MM.1S (cell line): ENCODE results near the gene SLC39A9.

Experiments
- DNase-seq: peaks from one replicate; pipeline ENCODE4 v3.0.0-alpha.2; 2015
- H2AFZ ChIP-seq: fragments of 300-600 bp; sonication (generic); 2 replicates; pipeline ENCODE4 v1.6.0; 2016; ENCODE audit warnings: antibody characterized with exemption, low read length
- H3F3A ChIP-seq: fragments of 300-600 bp; sonication (generic); 2 replicates; pipeline ENCODE4 v1.6.1; 2016; ENCODE audit warnings: mild to moderate bottlenecking, antibody characterized with exemption, low read length, moderate library complexity, mixed read lengths; ENCODE audit not compliant: insufficient read depth
- H3K27ac ChIP-seq: fragments of 300-600 bp; sonication (generic); 2 replicates; pipeline ENCODE4 v1.5.1; 2016; ENCODE audit warnings: mild to moderate bottlenecking, low read length
- H3K27me3 ChIP-seq: fragments of 300-600 bp; sonication (generic); replicated peaks from 2 replicates; pipeline ENCODE4 v1.6.0; 2016; ENCODE audit warnings: low read length; ENCODE audit not compliant: insufficient read depth
- H3K36me3 ChIP-seq: fragments of 300-600 bp; sonication (generic); replicated peaks from 2 replicates; pipeline ENCODE4 v1.6.1; 2016; ENCODE audit warnings: mild to moderate bottlenecking, low read length, mixed read lengths; ENCODE audit not compliant: insufficient read depth
- H3K4me1 ChIP-seq: fragments of 300-600 bp; sonication (generic); 2 replicates; pipeline ENCODE4 v1.6.1; 2016; ENCODE audit warnings: low read length, mixed read lengths
- H3K4me2 ChIP-seq: fragments of 300-600 bp; sonication (generic); 2 replicates; pipeline ENCODE4 v1.6.0; 2016; ENCODE audit warnings: low read depth, low read length
- H3K4me3 ChIP-seq: fragments of 300-600 bp; sonication (generic); 2 replicates; pipeline ENCODE4 v1.5.1; 2016; ENCODE audit warnings: low read length, mixed read lengths
- H3K79me2 ChIP-seq: fragments of 300-600 bp; sonication (generic); 2 replicates; pipeline ENCODE4 v1.6.1; 2016; ENCODE audit warnings: mixed run types, low read length, mixed read lengths
- H3K9ac ChIP-seq: fragments of 300-600 bp; sonication (generic); 2 replicates; pipeline ENCODE4 v1.6.1; 2016; ENCODE audit warnings: low read length, mixed read lengths
- H3K9me2 ChIP-seq: fragments of 300-600 bp; sonication (generic); replicated peaks from 2 replicates; pipeline ENCODE4 v1.6.1; 2016; ENCODE audit warnings: mild to moderate bottlenecking, low read length, mixed read lengths; ENCODE audit not compliant: insufficient read depth
- H3K9me3 ChIP-seq: fragments of 300-600 bp; sonication (generic); replicated peaks from 2 replicates; pipeline ENCODE4 v1.6.1; 2016; ENCODE audit warnings: mild to moderate bottlenecking, low read length, mixed read lengths; ENCODE audit not compliant: insufficient read depth
- H4K20me1 ChIP-seq: fragments of 300-600 bp; sonication (generic); 2 replicates; pipeline ENCODE4 v1.6.1; 2016; ENCODE audit warnings: mild to moderate bottlenecking, low read length, moderate library complexity, mixed read lengths; ENCODE audit not compliant: insufficient read depth
- CTCF ChIP-seq: fragments of 300-600 bp; sonication (generic); IDR thresholded peaks from 2 replicates; pipeline ENCODE4 v1.5.1; 2016; ENCODE audit warnings: antibody characterized with exemption, low read length, mixed read lengths
- EZH2 ChIP-seq: fragments of 300-600 bp; sonication (generic); optimal IDR thresholded peaks from 2 replicates; pipeline ENCODE3; 2017; ENCODE audit warnings: low read depth, mild to moderate bottlenecking, antibody characterized with exemption, low read length, mixed read lengths
- EZH2phosphoT487 ChIP-seq: fragments of 300-600 bp; sonication (generic); IDR thresholded peaks from 2 replicates; pipeline ENCODE4 v1.6.1; 2018; ENCODE audit warnings: antibody characterized with exemption, low read length

SLC39A9 gene

GRCh38 chr14:69363055-69363454 lies 35.4 kb upstream of the SLC39A9 start:
- Histone ChIP-seq H2AFZ (no peak overlapping the region), H3K4me3 (no peak overlapping the region), H3K36me3 (no peaks in the 10 kb centered on the region), H3F3A (no peaks in the 10 kb centered on the region), H3K4me2 (no peak overlapping the region), H3K27ac (no peak overlapping the region), H3K9me2 (no peaks in the 10 kb centered on the region), H3K27me3 (no peaks in the 10 kb centered on the region), H3K79me2 (no peaks in the 10 kb centered on the region), H4K20me1 (no peaks in the 10 kb centered on the region), H3K9me3 (no peaks in the 10 kb centered on the region), H3K4me1 (no peaks in the 10 kb centered on the region), H3K9ac (no peak overlapping the region)
- TF ChIP-seq EZH2phosphoT487: no peak
- no peak for TF ChIP-seq CTCF
- DNase-seq: no peak

- H3K36me3 ChIP-seq: no peaks in the 10 kb centered on the region
- TF ChIP-seq EZH2phosphoT487 (no peak), CTCF (no peak)
- DNase-seq: no peak
- H3K4me1 ChIP-seq: no peaks in the 10 kb centered on the region
- H3K79me2 ChIP-seq: no peaks in the 10 kb centered on the region
- H3K9ac ChIP-seq: no peak overlapping the region
- H3F3A ChIP-seq: no peaks in the 10 kb centered on the region
- no peak overlapping the region for H2AFZ ChIP-seq
- H3K27me3 ChIP-seq: no peaks in the 10 kb centered on the region
- no peak overlapping the region for H3K27ac ChIP-seq
- no peaks in the 10 kb centered on the region for H3K9me2 ChIP-seq
- H4K20me1 ChIP-seq: no peaks in the 10 kb centered on the region
- H3K4me3 ChIP-seq: no peak overlapping the region
- H3K9me3 ChIP-seq: no peaks in the 10 kb centered on the region
- H3K4me2 ChIP-seq: no peak overlapping the region
Observed at GRCh38 chr14:69363964-69364363, 34.5 kb upstream of the SLC39A9 start.

- H3K79me2 ChIP-seq: no peaks in the 10 kb centered on the region
- no peak overlapping the region for H3K4me2 ChIP-seq
- H3K9me3 ChIP-seq: no peaks in the 10 kb centered on the region
- no peaks in the 10 kb centered on the region for H3F3A ChIP-seq
- no peaks in the 10 kb centered on the region for H3K36me3 ChIP-seq
- no peak overlapping the region for H3K9ac ChIP-seq
- no peaks in the 10 kb centered on the region for H3K27me3 ChIP-seq
- H2AFZ ChIP-seq: no peak overlapping the region
- no peaks in the 10 kb centered on the region for H3K4me1 ChIP-seq
- no peak for TF ChIP-seq EZH2phosphoT487
- TF ChIP-seq EZH2: no peak
- H3K27ac ChIP-seq: no peak overlapping the region
- no peak for DNase-seq
- no peaks in the 10 kb centered on the region for H4K20me1 ChIP-seq
- no peak overlapping the region for H3K4me3 ChIP-seq
- no peaks in the 10 kb centered on the region for H3K9me2 ChIP-seq
Observed at GRCh38 chr14:69364378-69364777, 34.1 kb upstream of the SLC39A9 start.

- TF ChIP-seq CTCF (no peak), EZH2phosphoT487 (no peak), EZH2 (no peak)
- Histone ChIP-seq H3K27ac (no peak overlapping the region), H3K9me2 (no peaks in the 10 kb centered on the region), H2AFZ (no peak overlapping the region), H4K20me1 (no peaks in the 10 kb centered on the region), H3K36me3 (no peaks in the 10 kb centered on the region), H3K27me3 (no peaks in the 10 kb centered on the region), H3K9me3 (no peaks in the 10 kb centered on the region), H3K4me2 (no peak overlapping the region), H3K79me2 (no peaks in the 10 kb centered on the region), H3K4me3 (no peak overlapping the region), H3K9ac (no peak overlapping the region), H3F3A (no peaks in the 10 kb centered on the region), H3K4me1 (no peaks in the 10 kb centered on the region)
- DNase-seq: no peak
Observed at GRCh38 chr14:69366069-69366468, 32.4 kb upstream of the SLC39A9 start.
